Loucy (cell line): Measurements from ENCODE around the gene CNNM3.

Experiments
- EZH2phosphoT487 ChIP-seq: fragments of 200-600 bp; IDR thresholded peaks from 2 replicates; pipeline ENCODE4 v1.6.1; 2018; ENCODE audit warnings: antibody characterized with exemption, mild to moderate bottlenecking, moderate library complexity, borderline replicate concordance
- TF ChIP-seq, protein P1 (sequence below): fragments of 200-600 bp; sonication (generic); conservative IDR thresholded peaks from 2 replicates; pipeline ENCODE4 v1.5.1; 2014; ENCODE audit warnings: mild to moderate bottlenecking, antibody characterized with exemption, low read length

GRCh38 chr2:96769814-96770213 is 46.3 kb upstream of the CNNM3 start:
- TF ChIP-seq, protein P1, sequence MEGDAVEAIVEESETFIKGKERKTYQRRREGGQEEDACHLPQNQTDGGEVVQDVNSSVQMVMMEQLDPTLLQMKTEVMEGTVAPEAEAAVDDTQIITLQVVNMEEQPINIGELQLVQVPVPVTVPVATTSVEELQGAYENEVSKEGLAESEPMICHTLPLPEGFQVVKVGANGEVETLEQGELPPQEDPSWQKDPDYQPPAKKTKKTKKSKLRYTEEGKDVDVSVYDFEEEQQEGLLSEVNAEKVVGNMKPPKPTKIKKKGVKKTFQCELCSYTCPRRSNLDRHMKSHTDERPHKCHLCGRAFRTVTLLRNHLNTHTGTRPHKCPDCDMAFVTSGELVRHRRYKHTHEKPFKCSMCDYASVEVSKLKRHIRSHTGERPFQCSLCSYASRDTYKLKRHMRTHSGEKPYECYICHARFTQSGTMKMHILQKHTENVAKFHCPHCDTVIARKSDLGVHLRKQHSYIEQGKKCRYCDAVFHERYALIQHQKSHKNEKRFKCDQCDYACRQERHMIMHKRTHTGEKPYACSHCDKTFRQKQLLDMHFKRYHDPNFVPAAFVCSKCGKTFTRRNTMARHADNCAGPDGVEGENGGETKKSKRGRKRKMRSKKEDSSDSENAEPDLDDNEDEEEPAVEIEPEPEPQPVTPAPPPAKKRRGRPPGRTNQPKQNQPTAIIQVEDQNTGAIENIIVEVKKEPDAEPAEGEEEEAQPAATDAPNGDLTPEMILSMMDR = no peak
- TF ChIP-seq EZH2phosphoT487 = no peak
